ENCODE results near the gene SEC24A. TPM values are rescaled to one million over a fixed set of nuclear protein-coding genes. Genes with fewer than 3 reads are reported as not detected.
"Not testable (repeated sequence)": the region's sequence is repeated elsewhere in the genome, so short reads cannot be mapped to it uniquely, and the experiment has no call there.

The SEC24A gene
- total RNA-seq, 1 donor from 2014 or later: 12.4 TPM

DNA sequence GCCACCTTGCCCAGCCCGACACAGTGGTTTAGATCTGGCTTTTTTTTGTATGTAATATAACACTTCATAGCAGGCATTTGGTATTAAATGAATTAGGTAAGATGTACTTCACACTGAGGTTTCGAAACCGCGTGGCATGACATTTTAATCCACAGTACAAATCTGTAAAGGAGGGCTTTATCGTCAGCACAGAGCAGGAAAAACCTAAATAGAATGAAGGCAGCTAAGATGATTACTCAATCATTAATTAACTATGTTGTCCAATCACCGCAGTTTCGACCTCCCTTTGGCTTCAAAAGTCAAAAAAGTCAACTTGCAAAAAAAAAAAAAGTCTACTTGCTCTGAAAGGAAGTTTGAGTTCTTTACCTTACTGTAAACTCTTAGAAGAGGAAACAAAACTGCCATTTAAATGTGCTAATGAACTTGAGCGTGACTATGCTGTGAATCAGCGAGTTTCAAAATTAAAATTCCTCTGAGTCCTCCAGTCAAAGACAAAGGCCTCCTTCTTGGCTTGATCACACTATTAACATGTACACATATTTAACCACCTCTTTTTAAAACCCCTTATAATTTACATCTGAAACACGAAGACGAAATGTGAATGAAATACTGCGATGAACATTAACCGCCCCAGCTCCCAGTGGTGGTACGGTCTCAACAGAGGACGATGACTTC lies 698 bp upstream of the SEC24A start:
- no peak for DNase-seq (ENCODE audit: low spot score)
- intact Hi-C loops (cut with DNase I): loop anchor here (1.0 kb wide), 1 partner anchor 16 kb away; the partner anchor contains the start of gene SAR1B

GRCh38 chr5:134649163-134649835 lies 714 bp downstream of the SEC24A start:
- no peak for DNase-seq (ENCODE audit: low spot score)
- intact Hi-C loops (cut with DNase I): no loop called here

DNA sequence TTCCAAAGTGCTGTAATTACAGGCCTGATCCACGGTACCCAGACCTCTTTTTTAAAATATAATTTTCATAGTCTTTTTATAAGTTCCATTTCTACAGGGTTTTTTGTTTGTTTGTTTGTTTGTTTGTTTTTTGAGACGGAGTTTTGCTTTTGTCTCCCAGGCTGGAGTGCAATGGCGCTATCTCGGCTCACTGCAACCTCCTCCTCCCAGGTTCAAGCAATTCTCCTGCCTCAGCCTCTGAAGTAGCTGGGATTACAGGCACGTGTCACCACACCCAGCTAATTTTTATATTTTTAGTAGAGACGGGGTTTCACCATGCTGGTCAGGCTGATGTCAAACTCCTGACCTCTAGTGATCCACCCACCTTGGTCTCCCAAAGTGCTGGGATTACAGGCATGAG lies 2.1 kb downstream of the SEC24A start:
- DNase-seq (ENCODE audit: low spot score); intact Hi-C loops (cut with DNase I): not testable (repeated sequence)

DNA sequence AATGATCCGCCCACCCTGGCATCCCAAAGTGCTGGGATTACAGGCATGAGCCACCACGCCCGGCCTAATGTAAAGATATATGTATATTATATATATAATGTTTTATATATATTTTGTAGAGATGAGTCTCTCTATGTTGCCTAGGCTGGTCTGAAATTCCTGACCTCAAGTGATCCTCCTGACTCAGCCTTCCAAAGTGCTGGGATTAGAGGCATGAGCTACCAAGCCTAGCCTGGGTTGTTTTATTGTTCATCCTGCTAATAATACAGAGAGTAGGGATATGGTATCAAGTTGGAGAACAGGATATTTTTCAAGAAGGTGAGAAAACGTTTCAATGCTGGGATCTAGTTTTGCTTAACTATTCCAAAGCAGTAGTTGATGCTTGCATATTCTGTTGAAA lies 2.9 kb downstream of the SEC24A start:
- intact Hi-C loops (cut with DNase I): no loop called here
- no peak for DNase-seq (ENCODE audit: low spot score)

- intact Hi-C loops (cut with DNase I): no loop called here
- DNase-seq (ENCODE audit: low spot score): no peak
Observed at GRCh38 chr5:134656690-134657089, 8.1 kb downstream of the SEC24A start.

GRCh38 chr5:134659456-134659855 lies 10.9 kb downstream of the SEC24A start:
- intact Hi-C loops (cut with DNase I): no loop called here
- DNase-seq (ENCODE audit: low spot score): no peak

GRCh38 chr5:134659922-134660321 lies 11.3 kb downstream of the SEC24A start:
- DNase-seq (ENCODE audit: low spot score): no peak
- intact Hi-C loops (cut with DNase I): no loop called here

DNA sequence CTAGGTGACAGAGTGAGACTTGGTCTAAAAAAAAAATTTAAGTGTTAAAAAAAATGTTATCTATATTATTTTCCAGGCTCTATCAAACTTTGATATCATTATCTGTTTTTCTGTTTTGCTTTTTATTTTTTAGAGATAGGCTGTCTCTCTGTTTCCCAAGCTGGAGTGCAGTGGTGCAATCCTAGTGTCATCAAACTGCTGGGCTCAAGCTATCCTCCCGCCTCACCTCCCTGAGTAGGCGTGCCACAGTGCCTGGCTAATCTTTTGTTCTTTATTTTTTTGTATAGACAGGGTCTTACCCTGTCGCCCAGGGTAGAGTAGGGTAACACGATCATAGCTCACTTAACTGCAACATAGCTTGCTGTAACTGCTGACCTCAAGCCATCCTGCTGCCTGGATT lies 14.4 kb downstream of the SEC24A start:
- no peak for DNase-seq (ENCODE audit: low spot score)

GRCh38 chr5:134664448-134664847 lies 15.9 kb downstream of the SEC24A start:
- intact Hi-C loops (cut with DNase I): no loop called here
- DNase-seq (ENCODE audit: low spot score): no peak

More for the DNA sequence above, 14.4 kb downstream of the SEC24A start:
- intact Hi-C loops (cut with DNase I): no loop called here

- intact Hi-C loops (cut with DNase I); DNase-seq (ENCODE audit: low spot score): not testable (repeated sequence)
Observed at GRCh38 chr5:134673546-134673945, 25.0 kb downstream of the SEC24A start.

- intact Hi-C loops (cut with DNase I); DNase-seq (ENCODE audit: low spot score): not testable (repeated sequence)
Observed at GRCh38 chr5:134677357-134677756, 28.8 kb downstream of the SEC24A start.

DNA sequence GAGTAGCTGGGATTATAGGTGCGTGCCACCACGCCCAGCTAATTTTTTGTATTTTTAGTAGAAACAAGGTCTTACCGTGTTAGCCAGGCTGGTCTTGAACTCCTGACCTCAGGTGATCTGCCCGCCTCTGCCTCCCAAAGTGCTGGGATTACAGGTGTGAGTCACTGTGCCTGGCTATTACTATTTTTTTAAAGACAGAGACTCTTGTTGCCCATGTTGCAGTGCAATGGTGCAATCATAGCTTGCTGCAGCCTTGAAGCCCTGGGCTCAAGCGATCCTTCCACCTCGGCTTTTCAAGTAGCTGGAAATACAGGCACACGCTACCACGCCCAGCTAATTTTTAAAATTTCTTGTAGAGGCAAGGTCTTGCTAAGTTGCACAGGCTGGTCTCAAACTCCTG lies 41.6 kb downstream of the SEC24A start:
- intact Hi-C loops (cut with DNase I); DNase-seq (ENCODE audit: low spot score): not testable (repeated sequence)

DNA sequence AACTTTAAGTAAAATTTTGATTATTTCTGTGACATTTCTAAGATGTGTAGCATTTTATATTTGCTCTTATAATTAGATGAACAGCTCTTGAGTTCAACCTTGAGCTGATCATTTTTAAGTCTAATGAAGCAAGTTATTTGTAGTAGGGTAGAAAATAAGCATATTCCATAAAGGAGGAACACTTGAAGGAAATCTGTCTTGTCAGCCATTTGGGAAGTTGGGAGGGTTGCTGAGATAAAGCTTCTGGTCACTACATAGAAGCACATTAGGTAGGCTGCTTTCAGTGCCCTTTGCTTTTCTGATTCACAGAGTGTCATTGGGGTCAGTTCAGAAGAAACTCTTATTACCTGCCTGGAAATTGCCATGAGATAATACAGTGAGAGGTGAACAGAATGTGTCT lies 44.1 kb downstream of the SEC24A start:
- intact Hi-C loops (cut with DNase I): no loop called here
- DNase-seq (ENCODE audit: low spot score): no peak

GRCh38 chr5:134708301-134708700 lies 59.7 kb downstream of the SEC24A start:
- no peak for DNase-seq (ENCODE audit: low spot score)
- intact Hi-C loops (cut with DNase I): no loop called here

- intact Hi-C loops (cut with DNase I): no loop called here
- no peak for DNase-seq (ENCODE audit: low spot score)
Observed at GRCh38 chr5:134714120-134714519, 65.5 kb downstream of the SEC24A start.

GRCh38 chr5:134714541-134714940 lies 66.0 kb downstream of the SEC24A start:
- intact Hi-C loops (cut with DNase I): no loop called here
- DNase-seq (ENCODE audit: low spot score): no peak

GRCh38 chr5:134715466-134715865 lies 66.9 kb downstream of the SEC24A start:
- intact Hi-C loops (cut with DNase I); DNase-seq (ENCODE audit: low spot score): not testable (repeated sequence)

DNA sequence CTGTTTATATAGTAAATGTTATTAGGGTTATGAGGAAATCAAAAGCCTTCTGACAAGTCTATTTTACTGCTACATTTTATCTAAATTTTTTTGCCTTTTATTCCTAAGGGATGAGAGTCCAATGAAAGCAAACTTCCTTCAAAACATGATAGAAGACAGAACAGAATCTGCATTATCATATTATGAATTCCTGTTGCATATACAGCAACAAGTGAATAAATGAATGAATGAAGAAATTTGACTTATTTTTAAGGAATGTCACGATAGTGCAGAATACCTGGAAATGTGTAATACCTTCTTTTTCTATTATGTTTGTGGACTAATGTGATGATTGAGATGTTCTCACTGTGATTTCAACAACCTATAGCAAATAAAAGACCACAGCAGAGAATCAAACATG lies 76.3 kb downstream of the SEC24A start:
- no peak for DNase-seq (ENCODE audit: low spot score)
- intact Hi-C loops (cut with DNase I): no loop called here

DNA sequence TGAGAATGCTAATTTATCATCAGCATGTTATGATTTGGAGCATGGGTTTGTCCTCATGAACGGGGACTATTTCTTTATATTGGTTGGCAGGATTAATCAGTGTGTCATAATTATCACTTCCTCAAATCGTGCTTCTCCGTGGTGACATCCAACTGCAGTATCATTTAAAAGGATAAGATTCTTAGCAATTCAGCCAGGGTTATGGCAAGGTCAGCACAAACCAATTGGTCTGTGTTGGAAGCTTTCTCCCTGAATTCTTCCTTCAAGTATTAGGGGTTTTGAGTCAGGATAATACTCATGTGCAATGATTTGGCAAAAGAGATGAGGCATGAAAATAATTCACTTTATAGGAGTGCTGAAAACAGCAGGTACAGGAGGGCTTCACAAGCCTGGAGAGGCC lies 84.2 kb downstream of the SEC24A start:
- DNase-seq (ENCODE audit: low spot score): no peak
- intact Hi-C loops (cut with DNase I): loop anchor here (10.0 kb wide), 1 partner anchor 142 kb away; the partner anchor contains the start of gene TXNDC15

DNA sequence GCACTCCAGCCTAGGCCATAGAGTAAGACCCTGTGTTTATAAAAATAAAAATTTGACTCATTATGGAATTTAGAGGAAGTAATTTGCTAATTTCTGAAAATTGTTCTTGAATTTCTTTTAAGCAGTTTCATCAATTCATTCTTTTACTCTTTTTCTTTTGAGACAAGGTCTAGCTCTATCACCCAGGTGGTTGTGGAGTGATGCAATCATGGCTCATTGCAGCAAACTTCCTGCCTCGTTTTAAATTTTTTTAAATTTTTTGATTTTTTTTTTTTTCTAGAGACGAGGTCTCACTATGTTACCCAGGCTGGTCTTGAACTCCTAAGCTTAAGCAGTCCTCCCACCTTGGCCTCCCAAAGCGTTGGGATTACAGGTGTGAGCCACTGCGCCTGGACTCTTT lies 86.7 kb downstream of the SEC24A start:
- intact Hi-C loops (cut with DNase I): loop anchor here (10.0 kb wide), 1 partner anchor 140 kb away; the partner anchor contains the start of gene TXNDC15
- no peak for DNase-seq (ENCODE audit: low spot score)
